Measurements from ENCODE around the gene PODN.

DNA sequence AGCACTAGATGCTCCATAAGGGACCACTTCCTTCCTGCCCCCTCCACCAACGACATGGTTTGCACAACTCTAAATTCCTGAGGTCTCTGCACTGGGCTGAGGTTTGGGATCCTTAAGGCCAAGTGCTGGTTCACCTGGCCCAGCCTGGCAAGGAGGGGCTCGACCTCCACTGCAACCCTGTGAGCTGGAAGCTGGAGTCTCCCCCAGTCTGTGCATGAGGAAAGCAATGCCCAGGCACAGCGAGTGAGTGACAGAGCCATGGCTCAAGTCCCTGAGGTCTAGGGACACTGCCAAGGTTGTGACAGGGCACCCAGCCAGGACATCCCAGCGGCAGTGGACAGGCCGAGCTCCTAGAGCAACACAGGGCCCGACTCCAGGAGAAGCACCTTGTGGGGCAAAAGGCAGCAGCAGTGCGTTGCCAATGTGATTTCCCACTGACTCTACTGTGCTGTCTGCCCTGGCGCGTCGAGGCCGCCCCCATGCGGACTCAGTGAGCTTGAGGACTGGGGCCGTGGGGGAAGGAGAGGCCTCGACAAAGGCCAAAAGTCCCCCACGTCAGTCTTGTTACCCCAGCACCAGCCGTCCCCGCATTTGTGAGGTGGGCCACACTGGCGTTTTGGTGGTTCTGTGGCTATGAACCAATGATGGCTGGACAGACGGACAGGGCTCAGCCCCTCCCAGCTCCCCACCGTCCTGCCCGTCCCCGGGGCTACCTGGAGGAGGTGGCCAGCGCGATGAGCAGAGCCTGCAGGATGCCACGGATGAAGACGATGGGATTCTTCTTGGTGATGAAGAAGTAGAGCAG is 30.0 kb downstream of the PODN start:
- TF ChIP-seq, protein P1, sequence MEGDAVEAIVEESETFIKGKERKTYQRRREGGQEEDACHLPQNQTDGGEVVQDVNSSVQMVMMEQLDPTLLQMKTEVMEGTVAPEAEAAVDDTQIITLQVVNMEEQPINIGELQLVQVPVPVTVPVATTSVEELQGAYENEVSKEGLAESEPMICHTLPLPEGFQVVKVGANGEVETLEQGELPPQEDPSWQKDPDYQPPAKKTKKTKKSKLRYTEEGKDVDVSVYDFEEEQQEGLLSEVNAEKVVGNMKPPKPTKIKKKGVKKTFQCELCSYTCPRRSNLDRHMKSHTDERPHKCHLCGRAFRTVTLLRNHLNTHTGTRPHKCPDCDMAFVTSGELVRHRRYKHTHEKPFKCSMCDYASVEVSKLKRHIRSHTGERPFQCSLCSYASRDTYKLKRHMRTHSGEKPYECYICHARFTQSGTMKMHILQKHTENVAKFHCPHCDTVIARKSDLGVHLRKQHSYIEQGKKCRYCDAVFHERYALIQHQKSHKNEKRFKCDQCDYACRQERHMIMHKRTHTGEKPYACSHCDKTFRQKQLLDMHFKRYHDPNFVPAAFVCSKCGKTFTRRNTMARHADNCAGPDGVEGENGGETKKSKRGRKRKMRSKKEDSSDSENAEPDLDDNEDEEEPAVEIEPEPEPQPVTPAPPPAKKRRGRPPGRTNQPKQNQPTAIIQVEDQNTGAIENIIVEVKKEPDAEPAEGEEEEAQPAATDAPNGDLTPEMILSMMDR (IDR thresholded peaks at IDR 0.05; ENCODE audit: low read depth, low read length) = no peak
- no peak for TF ChIP-seq EZH2phosphoT487 (IDR thresholded peaks at IDR 0.05; ENCODE audit: low read depth)
